Endothelial cell of umbilical vein (primary cell): ENCODE results near the gene IQGAP2. TPM values are rescaled to one million over a fixed set of nuclear protein-coding genes. Genes with fewer than 3 reads are reported as not detected.

Experiments
- BruUV-seq: library from RNA; stranded (reverse); fragments of 400-500 nt; replicated peaks from 2 replicates; lab custom pipeline; 2021; lab: Mats Ljungman, UMichigan
- CTCF ChIA-PET: fragments of 300-600, 350-600 bp; sonication (Branson Sonifier 250); formaldehyde crosslinking; loops from one replicate; lab custom pipeline; 2021; ENCODE audit warnings: antibody characterized with exemption, inconsistent platforms; lab: Charles Lee
- POLR2A ChIA-PET: fragments of 300-600, 350-600 bp; sonication (Branson Sonifier 250); formaldehyde crosslinking; loops from one replicate; lab custom pipeline; 2021; ENCODE audit warnings: antibody characterized with exemption, inconsistent platforms; lab: Charles Lee
- DNase-seq: peaks from one replicate; pipeline ENCODE4 v3.0.0-alpha.2; 2011; ENCODE audit warnings: low read depth, low spot score
- FAIRE-seq: peaks from 2 replicates; lab custom pipeline; 2011; peaks lifted over from hg19 to GRCh38; lab: Jason Lieb, UNC
- H2AFZ ChIP-seq: 2 replicates; pipeline ENCODE4 v1.6.0; 2012; ENCODE audit warnings: low read depth, low read length, control low read depth, inconsistent platforms
- H3K27ac ChIP-seq: 2 replicates; pipeline ENCODE4 v1.5.1; 2011; ENCODE audit warnings: low read depth, mild to moderate bottlenecking, control low read depth, low read length, moderate library complexity; ENCODE audit not compliant: insufficient read depth
- H3K27me3 ChIP-seq, 2 experiments: 2 replicates each; pipeline versions ENCODE4 v1.6.0 to v1.6.1; 2011; ENCODE audit warnings: low read length in 2 of 2, mixed read lengths in 1 of 2; ENCODE audit not compliant: control insufficient read depth in 2 of 2, insufficient read depth in 2 of 2
- H3K36me3 ChIP-seq, 2 experiments: 2 replicates in 1 of 2; 3 replicates in 1 of 2; pipeline ENCODE4 v1.5.1; 2011; ENCODE audit warnings: low read length in 2 of 2, mild to moderate bottlenecking in 1 of 2, moderate library complexity in 1 of 2; ENCODE audit not compliant: control insufficient read depth in 2 of 2, insufficient read depth in 2 of 2; ENCODE audit errors: extremely low read depth in 1 of 2
- H3K4me1 ChIP-seq: 3 replicates; pipeline ENCODE4 v1.5.1; 2011; ENCODE audit warnings: mild to moderate bottlenecking, low read length; ENCODE audit not compliant: control insufficient read depth, insufficient read depth; ENCODE audit errors: extremely low read depth
- H3K4me2 ChIP-seq: 2 replicates; pipeline ENCODE4 v1.6.1; 2011; ENCODE audit warnings: low read length, control low read depth, mixed read lengths; ENCODE audit not compliant: insufficient read depth
- H3K4me3 ChIP-seq, 3 experiments: fragments of 200-600 bp in 1 of 3; sonication (generic), shearing (Covaris generic) in 1 of 3; replicated peaks in 1 of 3; 2 replicates each; pipeline ENCODE4 v1.5.1; 2011 to 2016; ENCODE audit warnings: control low read depth in 3 of 3, low read length in 3 of 3, mild to moderate bottlenecking in 2 of 3, inconsistent platforms in 1 of 3, low read depth in 1 of 3, moderate library complexity in 1 of 3; ENCODE audit not compliant: insufficient read depth in 1 of 3
- H3K79me2 ChIP-seq: 2 replicates; pipeline ENCODE4 v1.6.0; 2012; ENCODE audit warnings: low read length, inconsistent platforms; ENCODE audit not compliant: control insufficient read depth, insufficient read depth
- H3K9ac ChIP-seq: replicated peaks from 2 replicates; pipeline ENCODE3; 2011; ENCODE audit warnings: low read length, control low read depth; ENCODE audit not compliant: insufficient read depth; ENCODE audit errors: extremely low read depth
- H3K9me1 ChIP-seq: replicated peaks from 3 replicates; pipeline ENCODE4 v1.6.0; 2011; ENCODE audit warnings: mild to moderate bottlenecking, low read length; ENCODE audit not compliant: control insufficient read depth, insufficient read depth; ENCODE audit errors: extremely low read depth
- H3K9me3 ChIP-seq: replicated peaks from 2 replicates; pipeline ENCODE4 v1.5.1; 2012; ENCODE audit warnings: low read length, inconsistent platforms; ENCODE audit not compliant: control insufficient read depth, insufficient read depth
- H4K20me1 ChIP-seq: replicated peaks from 2 replicates; pipeline ENCODE3; 2011; ENCODE audit warnings: mild to moderate bottlenecking, low read length; ENCODE audit not compliant: control insufficient read depth, insufficient read depth; ENCODE audit errors: extremely low read depth
- EZH2 ChIP-seq: IDR thresholded peaks from 2 replicates; pipeline ENCODE4 v1.6.1; 2012; ENCODE audit warnings: borderline replicate concordance, low read depth, mild to moderate bottlenecking, moderate library complexity, low read length, inconsistent platforms; ENCODE audit not compliant: severe bottlenecking
- FOS ChIP-seq: IDR thresholded peaks from 2 replicates; pipeline ENCODE4 v1.6.1; 2011; ENCODE audit warnings: mild to moderate bottlenecking, low read length, moderate library complexity, borderline replicate concordance; ENCODE audit not compliant: insufficient read depth
- JUN ChIP-seq: IDR thresholded peaks from 2 replicates; pipeline ENCODE4 v1.6.1; 2011; ENCODE audit warnings: borderline replicate concordance, low read depth; ENCODE audit not compliant: insufficient read length, insufficient read depth
- MAX ChIP-seq: IDR thresholded peaks from 2 replicates; pipeline ENCODE4 v1.6.1; 2011; ENCODE audit not compliant: insufficient read depth, insufficient read length
- MYC ChIP-seq: IDR thresholded peaks from one replicate; pipeline ENCODE4 v1.6.1; 2011; ENCODE audit warnings: mild to moderate bottlenecking, low read depth, low read length
- POLR2A ChIP-seq: IDR thresholded peaks from 2 replicates; pipeline ENCODE4 v1.6.1; 2012; ENCODE audit warnings: low read depth, mild to moderate bottlenecking, control low read depth, low read length
- dilution Hi-C: fragments of 300-500 bp; cut with MboI; formaldehyde crosslinking; loops from one replicate; pipeline ENCODE4 v1.15.0; 2019; ENCODE audit warnings: low sequenced_read_pairs; ENCODE audit not compliant: extremely low pct_ligation_motif_present
- intact Hi-C: fragments of 100-400 bp; cut with micrococcal nuclease; formaldehyde crosslinking; loops from one replicate; pipeline ENCODE4 v1.10.0; 2022
- polyA plus RNA-seq, 4 experiments: library from polyadenylated mRNA; depleted of rRNA in 3 of 4; stranded (reverse) in 3 of 4; unstranded in 1 of 4; fragments of >200 nt; gene quantifications; 2 replicates each; pipeline versions ENCODE4 v1.2.1 to v1.2.3, GENCODE V29; 2011 to 2012; ENCODE audit warnings: missing spikeins in 1 of 4
- total RNA-seq: library from RNA; stranded (reverse); gene quantifications from 2 replicates; pipeline ENCODE4 v1.2.3, GENCODE V29; 2021
- TF ChIP-seq, protein P1 (sequence below), 2 donors: IDR thresholded peaks; 1 replicate in 1 of 2; 2 replicates in 1 of 2; pipeline ENCODE4 v1.5.1; 2011; ENCODE audit warnings: low read length in 2 of 2, mild to moderate bottlenecking in 2 of 2, moderate library complexity in 2 of 2, control low read depth in 1 of 2, inconsistent platforms in 1 of 2, low read depth in 1 of 2; ENCODE audit not compliant: insufficient read depth in 1 of 2; ENCODE audit errors: extremely low read depth in 1 of 2

Gene IQGAP2
- total and polyA plus RNA-seq, 2 donors (not counting 3 experiments of a cell fraction or from before 2014, with no cell fraction given): 4.5 to 4.7 TPM

DNA sequence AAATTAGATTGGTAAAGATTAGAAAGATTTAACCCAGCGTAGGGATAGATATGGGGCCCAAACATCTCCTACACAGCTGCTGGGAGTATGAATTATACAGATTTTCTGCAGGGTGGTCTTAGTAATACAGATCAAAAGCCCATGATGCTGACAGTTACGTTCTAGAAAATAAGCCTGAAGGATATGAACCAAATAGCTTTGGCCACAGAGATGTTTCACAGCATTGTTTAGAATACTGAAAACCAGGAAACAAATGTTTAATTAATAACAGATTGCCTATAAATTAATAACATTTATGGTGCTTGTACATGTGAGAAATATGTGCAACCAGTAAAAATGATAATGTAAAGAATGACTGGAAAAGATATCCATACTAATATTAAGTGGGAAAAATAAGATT, 195.4 kb downstream of the IQGAP2 start:
- H3K79me2 ChIP-seq: no peaks in the 10 kb centered on the region
- BruUV-seq: no TSS peak
- no peak overlapping the region for H3K9ac ChIP-seq
- TF ChIP-seq POLR2A (no peak), JUN (no peak), MAX (no peak), EZH2 (no peak)
- no peak overlapping the region for H3K27ac ChIP-seq
- FAIRE-seq (no peak), DNase-seq (no peak)
- ChIA-PET POLR2A (no interaction called here), CTCF (interaction anchor here (1.2 to 7.3 kb wide), 3 partner anchors 44 to 418 kb away, joined by 4 to 391 read pairs (median 126); no protein-coding TSS in a partner anchor)
- no peaks in the 10 kb centered on the region for H4K20me1 ChIP-seq
- H3K36me3 ChIP-seq: no peaks in the 10 kb centered on the region
- dilution Hi-C loops: no loop called here
- H3K9me1 ChIP-seq: no peaks in the 10 kb centered on the region
- H3K9me3 ChIP-seq: no peaks in the 10 kb centered on the region
- intact Hi-C loops: no loop called here
- no peak overlapping the region for H3K4me2 ChIP-seq
- H3K4me1 ChIP-seq: peaks cover 6% of the 10 kb centered on the region
- no peak overlapping the region for H3K4me3 ChIP-seq
- no peak overlapping the region for H2AFZ ChIP-seq
- peaks cover 0 to 2% of the 10 kb centered on the region in 2 experiments for H3K27me3 ChIP-seq

- DNase-seq: no peak
- BruUV-seq: no TSS peak
- Histone ChIP-seq H2AFZ (no peak overlapping the region), H3K4me1 (peaks cover 6% of the 10 kb centered on the region), H4K20me1 (no peaks in the 10 kb centered on the region), H3K27ac (no peak overlapping the region), H3K36me3 (no peaks in the 10 kb centered on the region), H3K79me2 (no peaks in the 10 kb centered on the region), H3K4me2 (no peak overlapping the region), H3K4me3 (no peak overlapping the region), H3K9me1 (no peaks in the 10 kb centered on the region), H3K27me3 (peaks cover 0 to 2% of the 10 kb centered on the region in 2 experiments), H3K9me3 (no peaks in the 10 kb centered on the region), H3K9ac (no peak overlapping the region)
- intact Hi-C loops: loop anchor here (1.0 to 5.0 kb wide), 7 partner anchors 41 to 476 kb away; no protein-coding TSS in a partner anchor
- FAIRE-seq: no peak
- CTCF ChIA-PET: interaction anchor here (0.9 to 7.3 kb wide), 9 partner anchors 13 to 416 kb away, joined by 3 to 391 read pairs (median 20); no protein-coding TSS in a partner anchor
- dilution Hi-C loops: no loop called here
- POLR2A ChIA-PET: no interaction called here
- TF ChIP-seq MAX (no peak), FOS (no peak), MYC (no peak), JUN (no peak)
- TF ChIP-seq, protein P1, sequence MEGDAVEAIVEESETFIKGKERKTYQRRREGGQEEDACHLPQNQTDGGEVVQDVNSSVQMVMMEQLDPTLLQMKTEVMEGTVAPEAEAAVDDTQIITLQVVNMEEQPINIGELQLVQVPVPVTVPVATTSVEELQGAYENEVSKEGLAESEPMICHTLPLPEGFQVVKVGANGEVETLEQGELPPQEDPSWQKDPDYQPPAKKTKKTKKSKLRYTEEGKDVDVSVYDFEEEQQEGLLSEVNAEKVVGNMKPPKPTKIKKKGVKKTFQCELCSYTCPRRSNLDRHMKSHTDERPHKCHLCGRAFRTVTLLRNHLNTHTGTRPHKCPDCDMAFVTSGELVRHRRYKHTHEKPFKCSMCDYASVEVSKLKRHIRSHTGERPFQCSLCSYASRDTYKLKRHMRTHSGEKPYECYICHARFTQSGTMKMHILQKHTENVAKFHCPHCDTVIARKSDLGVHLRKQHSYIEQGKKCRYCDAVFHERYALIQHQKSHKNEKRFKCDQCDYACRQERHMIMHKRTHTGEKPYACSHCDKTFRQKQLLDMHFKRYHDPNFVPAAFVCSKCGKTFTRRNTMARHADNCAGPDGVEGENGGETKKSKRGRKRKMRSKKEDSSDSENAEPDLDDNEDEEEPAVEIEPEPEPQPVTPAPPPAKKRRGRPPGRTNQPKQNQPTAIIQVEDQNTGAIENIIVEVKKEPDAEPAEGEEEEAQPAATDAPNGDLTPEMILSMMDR (IDR thresholded peaks at IDR 0.05; ENCODE audit: extremely low read depth in 1 of 2, insufficient read depth in 1 of 2, low read depth in 1 of 2, low read length in 2 of 2): no peak
Observed at GRCh38 chr5:76600716-76601115, 197.6 kb downstream of the IQGAP2 start.
